Stimulated activated CD4-positive, alpha-beta T cell treated with anti-CD3 and anti-CD28 coated beads, Interleukin-4, amount 100 ng/mL, for 1 hour (primary cell): Measurements from ENCODE around the gene TCP11.
"Not testable (repeated sequence)": the region's sequence is repeated elsewhere in the genome, so short reads cannot be mapped to it uniquely, and the experiment has no call there.

Experiments used
- DNase-seq: peaks from one replicate; pipeline ENCODE4 v3.0.0-alpha.2; 2020

Gene TCP11

DNA sequence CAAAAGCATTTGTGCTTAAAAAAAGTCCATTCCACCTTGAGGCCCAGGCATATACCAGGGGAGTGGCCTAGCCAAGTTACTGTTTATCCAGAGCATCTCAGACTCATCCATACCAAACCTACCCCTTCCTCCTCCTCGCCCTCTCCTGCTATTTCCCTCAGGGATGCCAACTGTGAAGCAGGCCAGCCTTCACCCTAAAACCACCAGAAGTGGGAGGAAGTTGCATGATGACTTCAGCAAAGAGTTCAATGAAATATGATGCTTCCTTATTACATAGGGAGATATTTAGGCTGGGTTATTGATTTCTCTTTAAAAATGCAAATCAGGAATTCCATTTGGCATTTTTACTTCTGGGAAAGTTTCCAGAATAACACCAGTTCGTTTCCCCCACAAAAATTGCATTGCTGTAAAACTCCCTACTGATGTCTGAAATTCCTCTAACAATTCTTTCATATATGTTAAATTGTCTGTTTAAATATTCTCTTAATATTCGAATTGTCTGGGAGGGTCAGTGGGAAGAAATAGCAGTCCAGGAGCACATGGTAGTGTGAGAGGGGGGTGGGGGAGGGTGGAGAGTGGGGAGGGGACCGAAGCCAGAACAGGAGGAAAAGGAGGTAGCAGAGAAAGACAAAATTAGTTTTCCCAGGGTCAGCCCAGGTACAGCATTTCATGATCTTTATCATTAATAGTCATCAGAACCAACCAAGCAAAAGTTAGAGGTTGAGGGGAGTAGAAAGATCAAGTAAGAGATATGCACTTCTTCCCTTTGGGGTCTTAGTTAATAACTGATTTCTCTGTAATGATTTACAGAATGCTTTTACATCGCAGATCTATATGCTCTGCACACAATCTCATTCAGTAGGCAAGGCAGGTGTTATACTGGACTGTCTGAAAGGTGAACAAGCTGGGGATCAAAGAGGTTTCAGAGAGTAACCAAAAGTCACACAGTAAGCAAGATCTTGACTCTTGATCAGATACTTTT is 1.7 kb upstream of the TCP11 start:
- DNase-seq, result no peak

GRCh38 chr6:35140639-35141006 is 516 bp downstream of the TCP11 start:
- DNase-seq, result no peak

DNA sequence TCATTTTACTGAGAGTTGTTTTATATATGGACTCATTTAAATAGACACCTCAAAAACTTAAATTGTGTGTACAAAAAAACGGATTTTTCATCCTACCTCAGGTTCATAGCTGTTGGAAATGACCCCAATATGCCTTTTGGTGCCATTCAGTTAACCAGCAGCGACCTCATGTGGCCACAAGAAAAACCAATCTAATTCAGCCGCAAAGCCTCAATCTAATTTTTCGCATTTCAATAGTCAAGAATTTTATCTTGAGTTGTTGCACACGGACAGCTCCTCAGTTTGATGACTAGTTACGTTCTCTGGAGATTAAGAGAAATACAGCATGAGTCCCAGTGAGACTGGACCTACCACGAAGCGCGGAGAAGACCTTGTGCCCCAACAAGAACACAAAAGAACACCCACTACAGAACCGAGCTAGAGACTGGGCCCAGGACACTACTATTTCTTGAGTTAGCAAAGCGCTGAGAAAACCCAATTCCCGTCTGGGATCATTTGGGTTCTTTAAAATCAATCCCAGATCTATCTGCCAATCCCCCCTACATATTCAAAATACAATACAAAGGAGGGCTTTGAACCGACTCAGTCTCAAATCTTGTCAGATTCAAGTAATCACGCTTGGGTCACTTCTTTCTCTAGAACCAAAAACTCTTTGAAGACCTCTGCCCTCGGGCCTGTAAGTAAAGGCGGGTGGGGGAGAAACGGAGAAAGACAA is 1.1 kb downstream of the TCP11 start:
- DNase-seq, result peak; percentile 44

- DNase-seq, result no peak
These were observed 1.7 kb downstream of the TCP11 start for GRCh38 chr6:35139470-35139869.

DNA sequence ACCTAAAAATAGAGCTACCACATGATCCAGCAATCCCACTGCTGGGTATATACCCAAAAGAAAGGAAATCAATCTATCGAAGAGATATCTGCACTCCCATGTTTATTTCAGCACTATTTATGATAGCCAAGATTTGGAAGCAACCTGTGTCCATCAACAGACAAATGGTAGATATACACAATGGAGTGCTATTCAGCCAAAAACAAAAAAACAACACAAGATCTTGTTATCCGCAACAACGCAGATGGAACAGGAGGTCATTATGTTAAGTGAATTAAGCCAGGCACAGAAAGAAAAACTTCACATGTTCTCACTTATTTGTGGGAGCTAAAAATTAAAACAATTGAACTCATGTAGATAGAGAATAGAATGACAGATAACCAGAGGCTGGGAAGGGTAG is 2.9 kb downstream of the TCP11 start:
- DNase-seq, result not testable (repeated sequence)

- no peak for DNase-seq
These were observed 5.0 kb downstream of the TCP11 start for GRCh38 chr6:35136185-35136584.

DNA sequence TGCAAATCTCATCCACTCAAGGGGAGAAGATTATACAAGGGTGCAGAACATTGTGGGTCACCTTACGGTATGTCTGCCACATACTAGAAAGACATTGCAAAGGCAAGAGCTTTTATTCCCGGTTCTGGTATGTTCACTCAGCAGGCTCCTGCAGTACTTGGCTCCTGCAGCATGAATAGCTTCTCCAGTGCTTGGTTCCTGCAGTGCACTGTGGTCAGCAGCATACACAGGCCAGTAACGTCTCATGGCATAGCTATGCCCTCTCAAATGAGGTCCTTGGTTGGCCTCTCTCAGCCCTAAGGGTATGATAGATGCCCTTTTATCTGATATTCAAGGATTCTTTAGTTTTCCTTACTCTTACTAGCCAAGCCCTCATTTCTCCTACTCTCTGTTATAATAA is 12.6 kb downstream of the TCP11 start:
- DNase-seq, result no peak

DNA sequence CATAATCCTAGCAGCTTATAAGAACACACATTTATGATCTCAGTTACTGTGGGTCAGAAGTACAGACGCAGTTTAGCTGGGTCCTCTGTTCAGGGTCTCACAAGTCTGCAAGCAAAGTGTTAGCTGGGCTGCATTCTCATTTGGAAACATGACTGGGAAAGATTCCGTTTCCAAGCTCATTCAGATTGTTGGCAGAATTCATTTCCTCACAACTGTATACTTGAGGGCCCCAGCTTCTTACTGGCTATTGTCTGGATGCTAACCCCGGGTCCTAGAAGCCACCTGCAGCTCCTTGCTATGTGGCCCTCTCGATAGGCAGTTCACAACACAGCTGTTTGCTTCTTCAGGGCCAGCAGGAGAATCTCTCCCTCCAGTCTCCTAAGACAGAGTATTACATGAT is 13.1 kb downstream of the TCP11 start:
- no peak for DNase-seq

GRCh38 chr6:35124356-35124755 is 16.8 kb downstream of the TCP11 start:
- no peak for DNase-seq

DNA sequence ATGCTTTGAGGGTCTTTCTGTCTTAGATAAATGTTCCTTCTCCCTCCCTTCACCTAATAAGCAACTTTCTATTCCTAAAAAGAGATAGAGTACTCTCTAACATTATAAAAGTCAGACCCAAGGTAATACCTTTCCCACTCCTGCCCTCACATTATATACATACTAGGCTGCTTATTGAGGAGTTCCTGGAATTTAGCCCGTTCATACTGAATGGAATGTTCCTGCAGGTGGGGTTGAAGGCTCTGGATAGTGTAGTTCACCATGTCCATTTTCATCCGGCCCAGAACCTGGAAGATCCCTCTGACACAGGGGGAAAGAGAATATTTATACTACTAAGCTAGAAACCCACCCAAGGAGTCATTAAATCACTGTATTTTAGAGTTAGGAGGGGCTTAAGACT is 20.4 kb downstream of the TCP11 start:
- DNase-seq, result no peak

DNA sequence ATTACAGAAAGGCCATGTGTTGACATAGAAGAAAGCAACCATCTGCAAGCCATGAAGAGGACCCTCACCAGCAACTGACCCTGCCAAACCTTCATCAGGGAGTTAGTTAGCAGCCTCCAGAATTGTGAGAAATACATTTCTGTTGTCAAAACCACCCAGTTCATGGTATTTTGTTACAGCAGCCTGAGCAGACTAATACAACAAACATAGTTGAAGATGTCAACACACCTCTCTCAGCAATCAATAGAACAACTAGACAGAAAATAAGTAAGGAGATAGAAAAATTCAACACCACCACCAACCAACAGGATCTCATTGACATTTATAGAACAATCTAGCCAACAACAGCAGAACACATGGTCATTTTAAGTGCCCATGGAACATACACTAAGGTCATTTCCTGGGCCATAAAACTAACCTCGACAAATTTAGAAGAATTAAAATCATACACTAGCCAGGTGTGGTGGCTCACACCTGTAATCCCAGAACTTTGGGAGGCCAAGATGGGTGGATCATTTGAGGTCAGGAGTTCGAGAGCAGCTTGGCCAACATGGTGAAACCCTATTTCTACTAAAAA is 32.7 kb downstream of the TCP11 start:
- DNase-seq, result no peak

- not testable (repeated sequence) for DNase-seq
These were observed 33.4 kb downstream of the TCP11 start for GRCh38 chr6:35107761-35108160.

GRCh38 chr6:35107208-35107607 is 33.9 kb downstream of the TCP11 start:
- DNase-seq, result peak; percentile 9

- not testable (repeated sequence) for DNase-seq
These were observed 35.1 kb downstream of the TCP11 start for GRCh38 chr6:35106061-35106460.

DNA sequence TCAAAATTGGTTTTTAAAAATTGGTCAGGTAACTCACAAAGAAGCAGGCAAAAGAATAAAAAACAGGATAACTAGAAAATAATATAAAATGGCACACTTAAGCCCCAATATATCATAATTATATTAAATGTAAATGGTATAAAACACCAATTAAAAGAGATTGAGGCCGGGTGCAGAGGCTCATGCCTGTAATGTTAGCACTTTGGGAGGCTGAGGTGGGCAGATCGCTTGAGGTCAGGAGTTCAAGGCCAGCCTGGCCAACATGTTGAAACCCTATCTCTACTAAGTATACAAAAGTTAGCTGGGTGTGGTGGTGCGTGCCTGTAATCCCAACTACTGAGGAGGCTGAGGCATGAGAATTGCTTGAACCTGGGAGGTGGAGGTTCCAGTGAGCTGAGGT is 36.1 kb downstream of the TCP11 start:
- no peak for DNase-seq

DNA sequence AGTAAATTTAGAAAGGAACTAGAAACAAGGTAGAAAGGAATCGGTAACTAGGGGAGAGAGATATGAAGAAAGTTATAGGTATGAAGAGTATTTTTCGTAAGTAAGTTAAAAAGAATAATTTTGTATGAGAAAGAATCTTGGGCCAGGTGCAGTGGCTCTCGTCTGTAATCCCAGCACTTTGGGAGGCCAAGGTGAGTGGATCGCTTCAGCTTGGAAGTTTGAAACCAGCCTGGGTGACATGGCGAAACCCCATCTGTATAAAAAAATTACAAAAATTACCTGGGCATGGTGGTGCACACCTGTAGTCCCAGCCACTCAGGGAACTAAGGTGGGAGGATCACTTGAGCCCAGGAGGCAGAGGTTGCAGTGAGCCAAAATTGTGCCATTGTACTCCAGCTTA is 42.0 kb downstream of the TCP11 start:
- no peak for DNase-seq

DNA sequence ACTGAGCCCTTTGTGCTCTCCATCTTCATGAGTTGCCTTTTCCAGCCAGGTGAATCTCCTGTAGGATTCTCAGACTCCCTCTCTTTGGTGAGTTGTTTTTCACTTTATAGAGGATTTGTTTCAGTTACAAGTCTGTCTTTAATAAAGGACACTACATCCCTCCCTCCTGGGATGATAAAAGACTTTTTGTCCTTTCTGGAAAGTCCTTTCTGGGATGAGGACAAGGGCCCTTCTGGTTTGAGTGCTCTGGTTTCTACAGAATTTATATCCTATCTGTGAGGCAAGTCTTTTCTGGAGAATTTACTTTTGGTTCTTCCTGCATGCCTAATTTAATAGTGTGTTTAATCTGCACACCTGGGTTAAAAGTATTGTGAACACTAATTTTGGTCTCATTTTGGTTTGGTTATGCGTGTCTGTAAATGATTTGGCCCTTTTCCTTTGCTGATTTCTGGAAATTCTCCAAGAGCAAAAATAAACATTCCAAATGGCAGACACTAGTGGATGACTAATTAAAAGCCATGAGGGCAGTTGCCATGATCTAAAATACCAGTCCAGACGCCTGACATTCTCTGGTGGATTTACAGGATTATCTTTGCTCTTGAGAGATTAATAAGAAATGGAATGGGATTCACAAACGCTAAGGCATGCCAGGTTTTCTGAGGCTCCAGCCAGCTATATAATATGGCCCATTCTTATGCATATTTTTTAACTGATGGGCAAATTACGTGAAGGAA is 44.8 kb downstream of the TCP11 start:
- no peak for DNase-seq

- DNase-seq, result no peak
These were observed 47.0 kb downstream of the TCP11 start for GRCh38 chr6:35094183-35094582.

- DNase-seq, result no peak
These were observed 47.4 kb downstream of the TCP11 start for GRCh38 chr6:35093783-35094182.

DNA sequence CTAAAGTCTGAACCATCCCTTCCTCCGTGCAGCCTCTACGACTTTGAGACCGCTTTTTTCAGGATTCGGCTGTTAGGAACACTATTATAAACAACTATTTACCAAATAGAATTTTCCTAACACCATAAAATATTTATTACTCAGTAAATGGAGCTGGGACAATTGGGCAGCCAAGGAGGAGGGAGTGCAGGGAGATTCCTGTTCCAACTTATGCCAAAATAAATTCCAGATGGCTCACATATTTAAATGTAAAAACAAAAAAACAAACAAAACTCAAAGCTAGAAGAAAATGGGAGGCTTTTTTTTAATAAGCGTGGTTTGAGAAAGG is 48.1 kb downstream of the TCP11 start:
- no peak for DNase-seq

DNA sequence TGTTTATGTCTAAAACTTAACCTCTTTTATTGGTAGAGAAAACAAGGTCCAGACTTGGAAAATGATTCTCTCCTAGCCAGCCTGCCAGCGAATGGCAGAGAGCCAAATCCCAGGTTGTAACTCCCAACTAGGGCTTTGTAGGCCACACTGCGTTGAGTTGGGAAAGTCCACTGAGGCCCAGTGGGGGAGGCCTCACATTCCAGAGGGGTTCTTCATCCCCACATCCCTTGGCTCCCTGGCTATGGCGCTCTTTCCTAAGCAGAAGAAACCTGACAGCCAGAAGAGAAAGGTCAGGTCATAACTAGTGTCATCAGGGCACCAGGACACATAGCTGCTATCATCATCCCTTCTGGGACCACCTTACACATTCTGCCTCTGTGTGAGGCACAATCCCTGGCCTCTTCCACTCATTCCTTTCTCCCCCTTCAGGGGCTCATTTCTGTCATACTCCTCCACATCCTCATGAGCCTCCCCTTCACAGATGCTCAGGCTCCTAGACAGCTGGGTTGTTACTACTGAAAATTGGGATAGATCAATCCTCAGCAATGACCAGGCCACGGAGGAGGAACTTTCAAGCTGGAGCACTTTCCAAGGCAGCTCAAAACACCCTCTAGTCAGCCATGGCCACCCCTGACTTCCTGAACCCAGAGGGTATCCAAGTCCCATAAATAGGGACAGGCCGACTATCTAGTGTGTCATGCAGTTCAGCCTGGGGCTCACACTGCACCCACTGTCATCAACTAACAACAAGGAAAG is 48.6 kb downstream of the TCP11 start:
- DNase-seq, result no peak

DNA sequence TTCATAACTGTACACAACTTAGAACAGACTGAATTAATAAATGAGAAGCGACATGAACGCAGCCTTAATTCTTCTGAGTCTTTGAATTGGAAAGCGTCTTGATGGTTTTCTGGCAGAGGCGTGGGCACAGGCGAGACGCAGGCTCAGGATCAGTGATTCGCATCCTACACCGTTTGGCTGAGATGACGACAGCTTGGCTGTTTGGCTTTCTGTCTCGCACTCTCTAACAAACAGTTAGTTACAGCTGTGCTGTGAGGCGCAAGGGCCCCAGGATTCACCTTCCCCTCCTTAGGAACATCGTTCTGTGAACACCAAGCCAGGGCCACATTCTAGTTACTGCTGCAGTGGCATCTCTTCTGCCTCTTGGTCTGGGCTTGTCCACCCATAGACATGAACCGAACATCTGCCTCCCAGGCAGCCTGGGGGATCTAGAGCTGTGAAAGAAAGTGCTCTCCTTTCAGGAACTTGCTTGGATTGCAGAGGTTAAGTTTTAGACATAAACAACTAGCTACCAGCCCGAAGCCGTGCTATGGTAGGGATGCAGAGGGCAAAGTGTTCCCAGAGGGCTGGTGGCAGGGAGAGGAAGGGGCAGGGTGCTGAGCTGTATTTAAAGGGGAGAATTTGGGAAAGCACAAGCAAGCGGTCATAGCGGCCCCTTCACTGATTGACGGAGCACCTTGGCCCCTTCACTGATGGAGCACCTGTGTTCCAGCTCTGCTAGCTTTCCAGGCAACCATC is 49.6 kb downstream of the TCP11 start:
- no peak for DNase-seq
